ENCODE results near the gene CATSPER1.

The CATSPER1 gene

GRCh38 chr11:66002648-66003225 is 23.5 kb downstream of the CATSPER1 start:
- no peak for DNase-seq

GRCh38 chr11:66001942-66002647 is 24.2 kb downstream of the CATSPER1 start, which contains the start of the genes BANF1 and EIF1AD:
TSS of gene BANF1 (plus strand) at chr11:66002503. CDS start at chr11:66003251, 748 bp downstream.
TSS of gene EIF1AD (minus strand) at chr11:66002157. CDS start at chr11:66000389, 1,768 bp downstream.
- peak in 1 of 2 experiments; percentile 90 for DNase-seq

- no peak for DNase-seq
Measured at GRCh38 chr11:65997286-65997685, 29.0 kb downstream of the CATSPER1 start.

DNA sequence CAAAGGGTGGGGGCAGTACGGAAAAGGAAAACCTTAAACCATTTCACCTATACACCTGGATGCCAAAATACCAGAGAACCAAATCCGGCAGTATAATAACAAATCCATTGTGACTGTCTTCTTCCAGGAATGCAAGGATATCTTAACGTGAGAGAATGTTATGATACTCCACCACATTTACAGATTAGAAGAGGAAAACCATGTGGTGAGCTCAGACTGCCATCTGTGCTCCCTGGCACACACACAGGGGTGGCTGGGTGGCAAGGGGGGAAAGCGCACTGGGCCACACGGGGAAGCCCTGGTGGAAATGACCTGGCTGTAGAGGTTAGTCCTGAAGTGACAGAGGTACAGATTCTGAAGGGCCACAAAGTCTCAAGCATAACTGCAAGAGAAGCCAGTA is 34.2 kb downstream of the CATSPER1 start:
- peak in 1 of 2 experiments; percentile 36 for DNase-seq

- peak; percentile 72 to 95 for DNase-seq
Measured at GRCh38 chr11:65988791-65989592, 37.3 kb downstream of the CATSPER1 start.

DNA sequence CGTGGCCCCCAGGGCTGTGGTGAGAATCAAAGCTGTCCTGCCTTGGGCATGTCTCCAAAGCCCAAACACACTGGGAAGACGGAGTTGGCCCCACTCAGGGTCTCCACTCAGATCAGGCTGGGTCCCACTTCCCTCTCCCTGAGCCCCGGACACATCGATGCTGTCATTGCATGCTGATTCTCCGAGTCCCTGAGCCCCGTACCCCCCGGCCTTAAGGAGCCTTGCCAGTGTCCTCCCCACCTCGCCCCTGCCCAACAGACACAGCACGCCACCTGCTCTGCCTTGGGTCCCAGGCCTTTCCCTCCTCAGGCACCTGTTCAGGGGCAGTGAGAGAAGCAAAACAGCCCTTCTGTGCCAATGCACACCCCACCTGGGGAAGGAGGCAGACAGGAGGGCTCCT is 38.9 kb downstream of the CATSPER1 start:
- no peak for DNase-seq

DNA sequence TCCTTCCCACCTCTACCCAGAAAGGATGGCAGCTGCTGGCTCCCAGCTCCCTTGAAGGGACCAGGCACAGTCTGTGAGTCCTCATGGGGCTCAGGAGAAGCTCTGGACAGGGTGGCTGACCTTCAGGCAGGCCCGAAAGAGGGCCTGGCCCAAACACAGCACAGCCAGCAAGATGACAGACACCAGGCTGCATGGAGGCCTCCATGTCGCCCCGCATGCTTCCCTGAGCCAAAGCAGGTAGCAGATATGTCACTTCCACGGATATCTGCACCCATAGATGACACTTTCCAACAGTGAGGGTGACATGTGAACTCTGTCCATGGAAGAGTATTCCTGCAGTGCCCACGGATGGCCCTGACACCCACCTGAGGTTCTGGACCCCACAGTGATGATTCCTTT is 42.7 kb downstream of the CATSPER1 start:
- DNase-seq, result no peak

DNA sequence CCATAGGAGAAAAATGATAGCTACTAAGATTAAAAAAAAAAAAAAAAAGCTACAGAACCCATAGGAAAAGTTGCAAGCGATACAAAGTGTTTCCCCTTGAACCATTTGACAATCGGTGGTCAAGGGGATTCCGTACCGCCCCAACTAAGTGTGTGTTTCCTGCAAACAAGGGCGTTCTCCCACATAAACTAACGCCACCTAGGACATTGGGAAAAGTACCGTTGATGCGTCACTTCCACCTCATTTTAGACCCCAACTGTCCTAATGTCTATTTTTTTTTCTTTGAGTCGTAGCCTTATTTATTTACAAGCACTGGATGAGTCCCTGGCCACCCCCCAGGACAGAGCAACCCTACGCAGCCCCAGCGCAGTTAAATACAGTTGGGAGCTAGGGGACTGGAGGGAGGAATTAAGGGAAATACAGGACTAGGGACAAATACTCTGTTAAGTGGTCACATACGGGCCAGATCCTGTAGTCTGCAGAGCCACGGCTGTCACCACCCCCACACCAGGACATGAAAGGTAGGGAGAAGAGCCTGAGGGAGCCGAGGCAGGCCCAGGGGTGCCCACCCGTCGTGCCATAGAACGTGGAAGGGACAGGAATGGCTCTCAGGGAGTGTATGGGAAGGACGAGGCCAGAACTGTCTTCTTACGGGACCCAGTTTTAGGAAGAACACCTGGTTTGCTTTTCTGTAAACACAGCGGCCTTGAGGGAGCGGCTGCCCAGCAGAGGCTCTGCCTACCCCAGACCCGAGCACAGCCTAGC is 43.3 kb downstream of the CATSPER1 start:
- DNase-seq, result no peak

DNA sequence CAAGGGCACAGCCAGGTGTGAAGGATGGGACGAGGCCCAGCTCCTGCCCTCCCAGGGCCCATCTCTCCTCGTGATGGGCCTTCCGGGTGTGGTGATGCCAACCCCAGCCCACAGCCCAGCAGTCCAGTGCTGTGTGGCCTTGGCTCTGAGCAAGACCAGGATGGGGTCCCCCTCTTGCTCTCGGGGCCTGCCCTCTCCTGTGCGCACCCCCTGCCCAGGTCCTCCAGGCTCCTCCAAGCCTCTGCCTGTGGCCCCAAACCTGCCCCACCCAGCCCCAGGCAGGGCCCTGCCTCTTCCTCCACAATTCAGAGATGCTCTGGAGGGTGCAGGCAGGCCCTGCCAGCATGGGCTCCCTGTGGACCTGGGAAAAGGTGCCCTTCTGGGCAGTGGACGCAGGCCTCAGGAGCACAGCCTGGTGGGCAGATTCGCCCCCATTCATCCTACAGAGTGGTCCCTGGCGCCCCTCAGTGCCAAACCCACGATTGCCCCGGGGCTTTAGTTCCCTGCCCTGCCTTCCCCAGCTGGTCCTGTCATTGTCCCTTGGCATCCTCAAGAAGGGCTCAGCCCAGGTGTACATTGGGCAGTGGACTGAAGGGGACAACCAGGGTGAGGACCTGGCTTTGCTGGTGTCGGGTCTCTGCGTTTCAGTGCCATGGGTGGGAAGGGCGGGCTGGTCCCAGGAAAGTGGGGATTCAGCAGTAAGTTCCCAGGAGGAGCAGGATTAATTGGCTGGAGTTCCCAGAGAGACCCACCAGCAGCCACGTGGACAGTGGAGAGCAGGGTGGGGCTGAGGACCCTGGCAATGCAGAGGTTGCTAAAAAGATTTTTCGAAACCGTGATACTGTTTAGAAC is 44.1 kb downstream of the CATSPER1 start:
- DNase-seq, result no peak

- no peak for DNase-seq
Measured at GRCh38 chr11:65981101-65981740, 45.1 kb downstream of the CATSPER1 start.

DNA sequence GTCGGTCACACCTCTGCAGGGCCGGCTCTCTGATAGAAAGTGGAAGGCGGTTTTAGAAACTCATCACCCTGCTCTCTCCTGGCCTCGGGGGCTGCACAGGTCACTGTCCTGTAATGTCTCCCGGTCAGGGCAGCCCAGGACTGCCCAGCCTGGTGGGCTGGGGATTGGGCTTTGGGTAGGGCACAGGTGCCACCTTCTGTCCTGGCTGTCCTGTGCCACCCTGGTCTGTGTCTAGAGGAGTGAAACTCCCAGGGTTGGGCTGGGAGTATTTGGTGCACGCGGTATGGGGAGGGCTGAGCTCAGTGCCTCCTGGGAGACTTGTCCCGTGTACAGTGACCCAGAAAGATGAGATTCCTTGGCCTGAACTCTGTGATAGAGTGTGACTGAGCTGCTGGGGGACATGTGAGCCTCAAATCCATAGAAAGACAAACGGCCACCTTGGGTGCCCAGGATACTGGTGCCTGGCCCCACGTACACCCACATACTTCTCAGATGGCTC is 47.0 kb downstream of the CATSPER1 start:
- DNase-seq, result no peak

DNA sequence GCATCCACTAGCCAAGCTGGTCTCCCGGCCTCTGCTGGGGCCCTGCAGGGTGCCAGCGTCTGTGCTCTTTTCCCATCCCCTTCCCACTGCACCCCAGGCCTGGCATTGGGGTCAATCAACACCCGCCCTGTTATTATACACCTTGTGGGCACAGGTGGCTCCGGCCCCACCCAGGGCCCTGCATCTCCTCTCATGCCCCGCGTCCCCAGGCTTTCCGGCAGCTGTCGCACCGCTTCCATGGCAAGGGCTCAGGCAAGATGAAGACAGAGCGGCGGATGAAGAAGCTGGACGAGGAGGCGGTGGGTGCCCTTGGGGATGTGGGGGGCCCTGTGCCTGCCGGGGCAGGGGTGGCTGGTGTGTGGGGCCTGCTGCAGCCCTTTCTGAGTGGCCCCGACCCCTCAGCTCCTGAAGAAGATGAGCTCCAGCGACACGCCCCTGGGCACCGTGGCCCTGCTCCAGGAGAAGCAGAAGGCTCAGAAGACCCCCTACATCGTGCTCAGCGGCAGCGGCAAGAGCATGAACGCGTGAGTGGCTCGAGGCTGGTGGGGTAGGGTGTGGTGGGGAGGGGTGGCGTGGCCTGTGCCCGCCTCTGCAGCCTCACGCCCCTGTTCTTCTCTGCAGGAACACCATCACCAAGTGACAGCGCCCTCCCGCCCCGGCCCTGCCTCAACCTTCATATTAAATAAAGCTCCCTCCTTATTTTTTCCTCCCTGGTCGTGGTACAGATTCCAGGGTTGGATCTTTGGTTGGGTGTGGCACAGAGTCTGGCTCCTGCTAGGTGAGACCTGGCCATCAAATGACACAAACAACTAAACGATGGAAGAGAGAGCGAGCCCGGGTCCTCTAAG is 47.7 kb downstream of the CATSPER1 start:
- no peak for DNase-seq

GRCh38 chr11:65977621-65978390 is 48.5 kb downstream of the CATSPER1 start:
- DNase-seq, result no peak

- DNase-seq, result no peak
Measured at GRCh38 chr11:65976216-65977176, 49.8 kb downstream of the CATSPER1 start.

- no peak for DNase-seq
Measured at GRCh38 chr11:65975771-65976170, 50.5 kb downstream of the CATSPER1 start.

DNA sequence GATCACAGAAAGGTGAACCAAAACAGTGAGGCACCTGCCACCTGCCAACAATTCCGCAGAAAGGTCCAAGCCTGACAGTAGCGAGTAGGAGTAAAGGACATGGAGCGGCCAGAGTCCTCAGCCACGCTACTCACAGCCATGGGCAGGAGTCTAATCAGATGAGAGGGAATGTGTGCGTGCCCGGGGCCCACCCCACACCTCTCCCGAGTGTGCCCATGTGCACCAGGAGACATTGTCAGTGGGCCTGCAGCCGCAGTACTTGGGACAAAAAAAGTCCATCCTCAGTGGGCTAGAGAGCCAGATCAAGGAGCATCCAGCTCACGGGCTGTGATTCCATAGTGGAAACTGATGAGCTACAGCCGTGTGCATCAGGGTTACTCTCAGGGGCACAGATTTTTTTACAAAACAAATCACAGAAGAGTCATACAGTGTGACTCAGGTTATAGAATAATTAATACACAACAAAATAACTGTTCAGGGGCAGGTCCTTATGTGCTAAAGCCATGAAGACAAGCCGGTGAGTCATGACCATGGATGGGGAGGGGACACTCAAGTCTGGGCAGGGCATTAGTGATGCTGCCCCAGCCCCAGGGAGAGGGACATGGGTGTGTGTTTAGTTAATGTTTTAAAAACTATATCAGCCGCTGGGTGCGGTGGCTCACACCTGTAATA is 52.7 kb downstream of the CATSPER1 start:
- no peak for DNase-seq

DNA sequence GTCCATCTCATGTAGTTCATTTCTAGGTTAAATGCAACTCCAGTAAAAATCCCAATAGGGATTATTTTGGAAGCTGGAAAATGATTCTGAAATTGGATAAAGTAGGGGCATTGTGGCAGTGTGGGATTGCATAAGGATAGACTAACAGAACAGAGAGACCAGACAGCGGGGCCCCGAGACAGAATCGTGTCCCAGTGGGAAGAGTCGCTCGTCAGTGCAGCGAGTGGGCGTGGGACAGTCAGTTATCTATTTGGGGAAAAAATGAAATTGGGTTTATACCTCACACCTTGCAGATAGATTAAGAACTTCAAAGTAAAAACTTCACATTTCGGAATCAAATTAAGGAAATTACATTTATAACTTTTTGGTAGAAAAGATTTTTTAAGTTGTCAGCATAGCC is 54.2 kb downstream of the CATSPER1 start:
- no peak for DNase-seq

Measured in cerebellar nuclear complex (tissue), 1 donor.